ENCODE measurements around the gene MSANTD2.
A peak's percentile ranks its signal among the peaks of the same experiment; 100 is the strongest.
"Not testable (repeated sequence)": the region's sequence is repeated elsewhere in the genome, so short reads cannot be mapped to it uniquely, and the experiment has no call there.

The MSANTD2 gene

DNA sequence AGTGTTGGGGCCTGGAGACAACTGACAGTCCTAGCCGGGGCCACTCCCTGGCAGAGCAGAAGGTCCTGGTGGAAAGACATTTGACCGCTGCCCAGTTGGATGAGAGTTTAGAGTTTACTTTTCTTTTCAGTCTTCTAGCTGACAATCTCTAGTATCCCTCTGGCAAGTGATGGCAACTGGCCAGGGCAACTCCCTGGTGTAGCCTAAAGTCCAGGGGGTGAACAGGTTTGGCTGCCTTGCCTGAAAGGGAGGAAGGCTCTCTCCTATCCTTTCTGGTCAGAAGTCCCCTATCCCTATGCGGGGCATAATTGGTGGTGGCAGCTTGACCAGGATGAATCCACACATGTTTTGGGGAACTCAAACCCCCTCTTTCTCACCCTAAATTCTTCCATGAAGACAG, 16.8 kb upstream of the MSANTD2 start:
- DNase-seq: no peak

DNA sequence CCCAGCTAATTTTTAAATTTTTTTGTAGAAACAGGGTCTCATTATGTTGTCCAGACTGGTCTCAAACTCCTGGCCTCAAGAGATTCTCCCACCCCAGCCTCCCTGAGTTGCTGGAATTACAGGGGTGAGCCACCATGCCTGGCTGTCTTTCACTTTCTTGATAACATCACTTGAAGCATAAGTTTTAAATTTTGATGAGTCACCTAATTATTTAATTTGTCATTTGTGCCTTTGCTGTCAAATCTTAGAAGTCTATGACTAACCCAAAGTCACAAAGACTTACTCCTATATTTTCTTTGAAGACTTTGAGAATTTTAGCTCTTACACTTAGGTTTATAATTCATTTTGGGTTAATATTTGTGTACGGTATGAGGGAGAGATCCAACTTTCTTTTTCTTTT, 14.5 kb upstream of the MSANTD2 start:
- no peak for DNase-seq

DNA sequence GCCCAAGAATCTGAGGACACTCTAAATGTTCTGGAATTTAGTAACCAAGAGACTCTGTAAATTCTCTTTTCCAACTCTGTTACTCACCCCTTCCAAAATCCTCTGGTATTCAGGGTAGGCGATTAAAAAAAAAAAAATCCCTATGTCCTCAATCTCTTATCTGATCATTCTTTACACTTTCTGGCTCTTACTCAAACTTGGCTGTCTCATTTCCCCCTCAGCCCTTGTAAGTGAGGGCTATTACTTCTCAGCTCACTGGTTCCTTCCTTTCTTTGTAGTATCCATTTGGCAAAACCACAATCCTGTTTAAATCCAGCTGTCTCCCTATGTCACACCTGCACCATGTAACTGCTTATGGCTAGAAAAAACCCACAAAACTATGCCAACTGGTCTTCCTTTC, 12.7 kb upstream of the MSANTD2 start:
- peak; percentile 23 for DNase-seq

GRCh38 chr11:124811399-124812125, 11.4 kb upstream of the MSANTD2 start:
- no peak for DNase-seq

- DNase-seq: no peak
Observed at GRCh38 chr11:124807660-124808270, 7.6 kb upstream of the MSANTD2 start.

DNA sequence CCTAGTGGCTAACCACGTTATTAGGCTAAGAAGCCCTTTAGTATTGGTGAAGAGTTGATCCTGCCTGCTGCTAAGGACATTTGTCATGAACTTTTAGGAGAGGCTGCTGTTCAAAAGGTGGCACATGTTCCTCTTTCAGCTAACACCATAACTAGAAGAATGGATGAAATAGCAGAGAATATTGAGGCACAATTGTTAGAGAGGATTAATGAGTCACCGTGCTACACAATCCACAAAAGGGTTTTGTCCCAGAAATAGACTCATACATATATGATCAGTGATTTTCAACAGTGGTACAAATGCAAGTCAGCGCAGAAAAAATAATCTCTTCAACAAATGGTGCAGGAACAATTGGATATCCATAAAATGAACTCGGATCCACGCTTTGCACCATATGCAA, 7.0 kb upstream of the MSANTD2 start:
- no peak for DNase-seq

GRCh38 chr11:124804884-124805283, 4.7 kb upstream of the MSANTD2 start:
- DNase-seq: no peak

DNA sequence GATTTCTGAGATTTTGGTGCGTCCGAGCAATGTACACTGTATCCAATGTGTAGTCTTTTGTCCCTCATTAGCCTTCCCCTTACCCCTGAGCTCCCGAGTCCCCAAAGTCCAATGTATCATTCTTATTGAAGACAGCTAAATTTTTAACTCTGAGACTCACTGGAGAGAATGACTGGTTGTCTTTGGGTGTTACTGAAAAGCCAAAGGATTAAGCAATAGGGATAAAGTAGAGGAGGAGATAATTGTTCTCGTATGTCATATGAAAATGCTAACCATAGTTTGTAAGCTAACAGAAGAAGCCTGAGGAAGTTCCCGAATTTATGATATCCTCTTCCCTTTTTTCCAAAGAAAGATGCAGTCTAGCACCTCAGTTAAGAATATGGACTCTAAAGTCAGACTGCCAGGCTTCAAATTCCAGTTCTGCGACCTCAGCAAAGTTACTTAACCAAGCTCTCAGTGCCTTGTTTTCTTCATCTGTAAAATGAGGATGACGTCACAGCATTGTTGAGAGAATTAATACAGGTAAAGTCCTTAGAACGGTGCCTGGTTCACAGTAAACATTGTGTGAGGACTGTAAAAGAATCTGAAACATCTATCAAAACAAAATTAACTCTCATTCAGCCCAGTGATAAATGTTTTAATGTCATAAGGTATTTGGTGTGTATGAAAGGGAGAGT, 1.6 kb upstream of the MSANTD2 start:
- DNase-seq: peak; percentile 41

- DNase-seq: peak; percentile 45
Observed at GRCh38 chr11:124801014-124801413, 808 bp upstream of the MSANTD2 start.

GRCh38 chr11:124799348-124800225, 619 bp downstream of the MSANTD2 start:
- DNase-seq: peak; percentile 13

GRCh38 chr11:124798991-124799347, 1.2 kb downstream of the MSANTD2 start:
- peak; percentile 75 for DNase-seq

DNA sequence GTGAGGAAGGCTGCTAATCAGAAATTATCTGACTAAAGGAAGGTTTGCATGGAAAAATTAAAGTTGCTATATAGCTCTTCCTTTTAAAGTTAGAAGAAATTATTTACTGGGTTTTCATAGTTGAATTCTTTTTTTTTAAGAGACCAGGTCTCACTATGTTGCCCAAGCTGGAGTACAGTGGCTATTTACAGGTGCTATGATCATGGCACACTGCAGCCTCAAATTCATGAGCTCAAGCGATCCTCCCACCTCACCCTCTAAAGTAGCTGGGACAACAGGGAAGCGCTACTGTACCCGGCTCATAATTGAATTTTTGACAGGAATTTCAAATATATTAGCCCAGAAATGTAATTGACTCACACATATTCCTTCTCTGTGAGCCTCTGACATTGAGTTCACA, 3.9 kb downstream of the MSANTD2 start:
- DNase-seq: no peak

DNA sequence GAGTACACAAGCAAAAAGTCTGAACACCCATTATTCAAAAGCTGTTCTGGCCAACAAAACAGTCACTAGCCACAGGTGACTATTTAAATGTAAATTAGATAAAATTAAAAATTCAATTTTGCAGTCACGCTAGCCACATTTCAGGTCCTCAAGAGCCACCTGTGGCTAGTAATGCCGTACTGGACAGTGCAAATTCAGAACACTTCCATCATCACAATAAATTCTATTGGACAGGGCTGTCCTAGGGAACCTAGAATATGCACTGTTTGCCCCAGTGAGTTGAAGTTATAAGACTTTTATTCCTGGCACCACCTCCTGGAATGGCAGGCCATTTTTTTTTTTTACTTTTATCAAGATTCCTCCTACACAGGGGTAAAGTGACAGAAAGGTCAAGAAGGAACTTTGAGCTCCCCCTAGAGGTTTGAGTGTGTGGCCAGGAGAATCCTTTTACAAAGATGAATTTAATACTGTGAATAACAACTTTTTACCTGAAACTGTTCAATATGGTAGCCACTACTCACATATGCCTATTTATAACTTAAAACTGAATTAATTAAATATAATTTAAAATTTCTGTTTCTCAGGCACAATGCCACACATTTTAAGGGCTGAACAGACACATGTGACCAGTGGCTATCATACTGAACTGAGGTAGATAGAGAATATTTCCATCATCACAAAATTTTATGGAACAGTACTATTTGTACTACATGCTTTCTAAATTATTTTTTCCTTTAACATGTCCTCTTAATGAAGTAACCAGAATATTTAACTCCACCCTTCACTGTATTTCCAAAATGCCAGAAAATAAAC, 6.5 kb downstream of the MSANTD2 start:
- DNase-seq: peak; percentile 29

- peak; percentile 18 for DNase-seq
Observed at GRCh38 chr11:124791626-124792341, 8.4 kb downstream of the MSANTD2 start.

DNA sequence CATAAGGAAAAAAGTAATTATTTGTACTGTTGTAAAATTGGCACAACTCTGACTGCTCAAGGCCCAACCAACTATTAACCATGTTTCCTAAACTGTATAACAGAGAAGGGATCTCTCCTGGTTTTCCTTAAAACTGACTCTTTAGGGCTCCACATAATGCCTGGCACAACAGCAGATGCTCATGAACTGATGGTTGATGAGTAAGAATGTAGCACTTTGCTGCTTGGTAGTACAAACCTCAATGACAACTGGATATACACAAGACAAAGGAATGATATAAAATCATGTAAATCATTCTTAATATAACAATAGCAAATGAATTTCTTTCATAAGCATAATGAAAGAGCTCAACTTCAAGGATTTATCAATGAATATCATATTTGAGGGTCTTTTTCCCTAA, 11.7 kb downstream of the MSANTD2 start:
- DNase-seq: no peak

DNA sequence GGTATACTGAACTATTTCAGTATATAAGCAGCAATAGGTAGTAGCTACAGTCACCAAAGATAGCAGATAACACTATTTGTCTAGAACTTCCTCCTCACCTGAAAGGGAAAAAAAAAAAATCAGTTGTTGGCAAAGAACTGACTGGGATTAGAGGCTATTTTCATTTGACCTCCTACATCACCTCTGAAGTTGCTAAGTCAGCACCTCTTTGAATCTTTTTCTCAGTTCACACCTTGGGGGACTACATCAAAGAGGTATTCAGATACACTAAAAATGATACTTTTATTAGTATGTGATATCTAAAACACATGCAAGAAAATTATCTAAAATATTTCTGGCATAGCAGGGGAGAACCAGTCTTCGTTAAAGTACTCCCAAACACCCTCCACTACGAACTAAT, 16.2 kb downstream of the MSANTD2 start:
- DNase-seq: no peak

DNA sequence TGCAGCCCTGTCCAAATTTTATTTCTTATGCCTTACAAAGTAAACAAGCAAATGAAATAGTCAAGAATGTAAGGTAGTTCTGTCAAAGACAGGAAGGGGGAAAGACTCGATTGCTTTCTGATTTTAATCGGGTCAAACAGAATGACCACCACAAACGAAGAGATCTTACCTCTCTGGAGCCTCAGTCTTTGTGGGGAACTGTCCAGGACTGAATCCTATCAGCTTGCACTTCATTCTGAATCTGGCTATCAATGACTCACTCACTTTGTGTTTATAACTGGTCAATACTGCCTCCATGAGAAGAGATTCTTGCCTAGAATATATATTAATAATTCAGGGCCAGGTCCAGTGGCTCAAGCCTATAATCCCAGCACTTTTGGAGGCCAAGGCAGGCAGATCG, 17.2 kb downstream of the MSANTD2 start:
- no peak for DNase-seq

GRCh38 chr11:124779568-124779967, 20.6 kb downstream of the MSANTD2 start:
- no peak for DNase-seq

DNA sequence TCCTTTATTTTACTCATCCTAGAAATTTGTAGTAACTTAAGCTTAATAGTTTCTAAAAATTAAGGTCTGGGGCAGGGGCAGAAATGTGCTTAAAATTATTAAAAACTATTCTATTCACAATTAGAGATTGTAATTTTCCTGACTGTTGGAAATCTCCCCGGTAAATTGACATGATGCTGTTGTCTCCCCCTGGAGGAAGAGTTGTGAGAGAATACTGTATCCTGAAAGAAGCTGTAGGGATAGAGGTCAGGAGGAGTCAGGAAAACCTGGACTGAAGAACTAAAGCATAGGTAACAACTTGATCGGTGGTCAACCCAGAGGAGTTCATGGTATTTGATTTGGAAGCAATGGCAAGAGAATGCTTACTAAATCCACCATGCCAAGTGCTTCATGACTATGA, 21.9 kb downstream of the MSANTD2 start:
- no peak for DNase-seq

- DNase-seq: no peak
Observed at GRCh38 chr11:124776865-124777645, 23.2 kb downstream of the MSANTD2 start.

GRCh38 chr11:124770959-124771358, 29.2 kb downstream of the MSANTD2 start:
- not testable (repeated sequence) for DNase-seq
